GM12878 (cell line): ENCODE results near the gene ARHGEF17.

ENCODE experiments used
- CTCF ChIP-seq, 3 experiments: IDR thresholded peaks in 2 of 3; conservative IDR thresholded peaks in 1 of 3; 2 replicates each; pipeline ENCODE4 v1.5.1; 2011; ENCODE audit warnings: low read depth in 3 of 3, low read length in 3 of 3, mild to moderate bottlenecking in 3 of 3, control low read depth in 2 of 3, moderate library complexity in 2 of 3, inconsistent platforms in 1 of 3, mixed read lengths in 1 of 3; ENCODE audit not compliant: control insufficient read depth in 2 of 3, insufficient read depth in 1 of 3; ENCODE audit errors: extremely low read depth in 1 of 3
- EGR1 ChIP-seq, 2 experiments: IDR thresholded peaks; 1 replicate in 1 of 2; 2 replicates in 1 of 2; pipeline ENCODE4 v1.6.1; 2011 to 2012; ENCODE audit warnings: low read depth in 2 of 2, low read length in 2 of 2, borderline replicate concordance in 1 of 2, mild to moderate bottlenecking in 1 of 2, moderate library complexity in 1 of 2
- EZH2 ChIP-seq: IDR thresholded peaks from 2 replicates; pipeline ENCODE4 v1.6.1; 2012; ENCODE audit warnings: low read depth, mild to moderate bottlenecking, control low read depth, inconsistent platforms, low read length, borderline replicate concordance; ENCODE audit not compliant: control insufficient read depth
- FOXM1 ChIP-seq: IDR thresholded peaks from 2 replicates; pipeline ENCODE4 v1.6.1; 2012; ENCODE audit warnings: low read depth, mild to moderate bottlenecking, inconsistent platforms, low read length, moderate library complexity
- JUND ChIP-seq: IDR thresholded peaks from 2 replicates; pipeline ENCODE4 v1.6.1; 2012; ENCODE audit warnings: low read depth, mild to moderate bottlenecking, low read length, improper control_type of control experiment, moderate library complexity
- KDM1A ChIP-seq: fragments of 200-600 bp; sonication (generic); IDR thresholded peaks from 2 replicates; pipeline ENCODE4 v1.6.1; 2016; ENCODE audit warnings: borderline replicate concordance
- NFXL1 ChIP-seq: fragments of 450-650 bp; IDR thresholded peaks from 2 replicates; pipeline ENCODE4 v1.6.1; 2017; ENCODE audit warnings: antibody characterized with exemption, mild to moderate bottlenecking, borderline replicate concordance
- NKRF ChIP-seq: fragments of 450-650 bp; conservative IDR thresholded peaks from 2 replicates; pipeline ENCODE4 v1.6.1; 2017; ENCODE audit warnings: mild to moderate bottlenecking, moderate library complexity
- POLR2A ChIP-seq: IDR thresholded peaks from 2 replicates; pipeline ENCODE4 v1.6.1; 2011; ENCODE audit warnings: low read depth, mild to moderate bottlenecking, low read length
- POLR2AphosphoS5 ChIP-seq: IDR thresholded peaks from 2 replicates; pipeline ENCODE4 v1.6.1; 2011; ENCODE audit warnings: mild to moderate bottlenecking, low read length, inconsistent platforms
- SMAD1 ChIP-seq: fragments of 450-650 bp; IDR thresholded peaks from 2 replicates; pipeline ENCODE4 v1.6.1; 2018; ENCODE audit warnings: mild to moderate bottlenecking, low read depth; ENCODE audit not compliant: partially characterized antibody
- TBL1XR1 ChIP-seq: IDR thresholded peaks from 2 replicates; pipeline ENCODE4 v1.6.1; 2012; ENCODE audit warnings: low read depth, low read length, improper control_type of control experiment

- TF ChIP-seq SMAD1: no peak
- no peak for TF ChIP-seq EGR1 (IDR thresholded peaks at IDR 0.05; ENCODE audit: borderline replicate concordance in 1 of 2, low read depth in 2 of 2, low read length in 2 of 2)
- TF ChIP-seq CTCF (IDR thresholded peaks at IDR 0.05 in 2 of 3, conservative IDR thresholded peaks at IDR 0.05 in 1 of 3; ENCODE audit: control insufficient read depth in 2 of 3, extremely low read depth in 1 of 3, insufficient read depth in 1 of 3, low read depth in 3 of 3, low read length in 3 of 3): no peak
- TF ChIP-seq TBL1XR1: no peak
- TF ChIP-seq JUND: no peak
- TF ChIP-seq EZH2: no peak
- TF ChIP-seq FOXM1: no peak
- TF ChIP-seq KDM1A: no peak
- no peak for TF ChIP-seq POLR2A
- no peak for TF ChIP-seq NFXL1
- TF ChIP-seq NKRF: no peak
- no peak for TF ChIP-seq POLR2AphosphoS5
Measured at GRCh38 chr11:73296501-73297230, 11.4 kb upstream of the ARHGEF17 start.
